T-helper 17 cell (primary cell): ENCODE data around the gene SLC10A7. TPM values are rescaled to one million over a fixed set of nuclear protein-coding genes. Genes with fewer than 3 reads are reported as not detected.
A peak's percentile ranks its signal among the peaks of the same experiment; 100 is the strongest.
"Not testable (repeated sequence)": the region's sequence is repeated elsewhere in the genome, so short reads cannot be mapped to it uniquely, and the experiment has no call there.

Source experiments
- ATAC-seq: fragments of 150-1000 bp; cut with Tn5 transposase; 2 replicates; pipeline ENCODE4 v1.10.0; 2021; ENCODE audit warnings: mild to moderate bottlenecking, moderate library complexity
- DNase-seq, 3 donors: peaks; one replicate each; pipeline versions ENCODE4 v3.0.0 to v3.0.0-alpha.2; 2020 to 2021
- H3K9me3 ChIP-seq: one replicate; pipeline ENCODE4 v1.7.0; 2013; ENCODE audit warnings: low read length, mild to moderate bottlenecking; ENCODE audit not compliant: control insufficient read depth, poor library complexity, severe bottlenecking
- H3K27ac Mint-ChIP-seq: one replicate; pipeline ENCODE4 v1.8.0; 2022; ENCODE audit warnings: mild to moderate bottlenecking, moderate library complexity, mixed read lengths
- H3K27me3 Mint-ChIP-seq: one replicate; pipeline ENCODE4 v1.8.0; 2022; ENCODE audit warnings: mixed read lengths
- H3K36me3 Mint-ChIP-seq: one replicate; pipeline ENCODE4 v1.8.0; 2022; ENCODE audit warnings: low read depth, mixed read lengths
- H3K4me1 Mint-ChIP-seq: one replicate; pipeline ENCODE4 v1.8.0; 2022; ENCODE audit warnings: mild to moderate bottlenecking, mixed read lengths
- H3K4me3 Mint-ChIP-seq: one replicate; pipeline ENCODE4 v1.8.0; 2022; ENCODE audit warnings: mild to moderate bottlenecking, moderate library complexity, mixed read lengths
- total RNA-seq, 4 donors: library from RNA in 2 of 4; stranded (reverse) in 2 of 4; gene quantifications; one replicate each; pipeline ENCODE4 v1.2.3 and lab custom pipeline; 2022 to 2026

The SLC10A7 gene
- total RNA-seq, 2 donors from 2014 or later = 19.8 to 22.3 TPM

DNA sequence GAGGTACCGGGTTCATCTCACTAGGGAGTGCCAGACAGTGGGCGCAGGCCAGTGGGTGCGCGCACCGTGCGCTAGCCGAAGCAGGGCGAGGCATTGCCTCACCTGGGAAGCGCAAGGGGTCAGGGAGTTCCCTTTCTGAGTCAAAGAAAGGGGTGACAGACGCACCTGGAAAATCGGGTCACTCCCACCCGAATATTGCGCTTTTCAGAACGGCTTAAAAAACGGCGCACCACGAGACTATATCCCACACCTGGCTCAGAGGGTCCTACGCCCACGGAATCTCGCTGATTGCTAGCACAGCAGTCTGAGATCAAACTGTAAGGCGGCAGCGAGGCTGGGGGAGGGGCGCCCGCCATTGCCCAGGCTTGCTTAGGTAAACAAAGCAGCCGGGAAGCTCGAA is 171.6 kb downstream of the SLC10A7 start:
- H3K27me3 Mint-ChIP-seq, H3K4me3 Mint-ChIP-seq, H3K27ac Mint-ChIP-seq, H3K36me3 Mint-ChIP-seq, ATAC-seq, DNase-seq, H3K9me3 ChIP-seq, H3K4me1 Mint-ChIP-seq: not testable (repeated sequence)

GRCh38 chr4:146349306-146349705 is 172.4 kb downstream of the SLC10A7 start:
- H3K27ac Mint-ChIP-seq = no peak overlapping the region
- peaks cover 2% of the 10 kb centered on the region for H3K4me1 Mint-ChIP-seq
- no peak overlapping the region for H3K4me3 Mint-ChIP-seq
- no peaks in the 10 kb centered on the region for H3K27me3 Mint-ChIP-seq
- no peaks in the 10 kb centered on the region for H3K36me3 Mint-ChIP-seq
- ATAC-seq (no peak), DNase-seq (no peak)
- H3K9me3 ChIP-seq = no peaks in the 10 kb centered on the region

DNA sequence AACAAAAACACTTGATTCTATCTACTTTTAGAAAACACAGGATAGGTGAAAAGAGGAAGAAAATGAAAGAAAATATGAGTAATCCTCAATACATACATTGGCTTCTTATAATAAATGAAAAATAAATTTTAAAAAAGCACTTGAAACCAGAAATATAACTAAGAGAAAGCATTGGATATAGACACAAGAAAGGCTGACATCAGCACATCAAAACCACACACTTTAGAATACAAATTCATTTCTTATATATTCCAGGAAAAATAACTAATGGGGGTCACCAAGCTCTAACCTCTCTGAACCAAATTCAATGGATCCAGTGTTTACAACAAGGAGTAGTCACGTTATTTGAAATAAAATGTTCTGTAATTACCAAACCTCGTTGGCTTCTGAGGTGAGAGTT is 173.9 kb downstream of the SLC10A7 start:
- no peak overlapping the region for H3K4me3 Mint-ChIP-seq
- no peak overlapping the region for H3K27ac Mint-ChIP-seq
- DNase-seq (no peak), ATAC-seq (no peak)
- peaks cover 2% of the 10 kb centered on the region for H3K4me1 Mint-ChIP-seq
- no peaks in the 10 kb centered on the region for H3K27me3 Mint-ChIP-seq
- H3K9me3 ChIP-seq = no peaks in the 10 kb centered on the region
- H3K36me3 Mint-ChIP-seq = no peaks in the 10 kb centered on the region

- no peak overlapping the region for H3K4me3 Mint-ChIP-seq
- peaks cover 2% of the 10 kb centered on the region for H3K4me1 Mint-ChIP-seq
- DNase-seq (no peak), ATAC-seq (no peak)
- H3K27me3 Mint-ChIP-seq = no peaks in the 10 kb centered on the region
- H3K9me3 ChIP-seq = no peaks in the 10 kb centered on the region
- no peak overlapping the region for H3K27ac Mint-ChIP-seq
- no peaks in the 10 kb centered on the region for H3K36me3 Mint-ChIP-seq
These were observed 175.5 kb downstream of the SLC10A7 start for GRCh38 chr4:146346276-146346675.

DNA sequence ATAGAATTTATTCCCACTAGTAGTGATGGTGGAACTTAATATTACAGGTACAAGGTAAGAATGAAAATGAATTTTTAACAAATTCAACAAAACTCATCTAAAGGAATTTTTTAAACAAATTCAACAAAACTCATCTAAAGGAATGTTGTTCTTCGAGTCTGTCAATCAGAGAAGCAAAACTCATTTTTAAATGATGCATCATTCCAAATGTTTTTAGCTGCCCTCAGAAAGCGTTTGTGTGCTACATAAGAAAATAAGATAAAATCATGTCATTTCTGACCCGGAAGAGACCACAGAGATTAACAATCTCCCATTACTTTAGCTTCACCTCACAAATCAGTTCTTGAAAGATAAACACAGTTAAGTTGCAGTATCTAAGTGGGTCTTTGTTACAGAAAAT is 178.0 kb downstream of the SLC10A7 start:
- no peak overlapping the region for H3K4me3 Mint-ChIP-seq
- H3K36me3 Mint-ChIP-seq = no peaks in the 10 kb centered on the region
- DNase-seq = no peak
- H3K9me3 ChIP-seq = no peaks in the 10 kb centered on the region
- no peaks in the 10 kb centered on the region for H3K27me3 Mint-ChIP-seq
- H3K4me1 Mint-ChIP-seq = peaks cover under 1% of the 10 kb centered on the region
- no peak for ATAC-seq
- no peak overlapping the region for H3K27ac Mint-ChIP-seq

DNA sequence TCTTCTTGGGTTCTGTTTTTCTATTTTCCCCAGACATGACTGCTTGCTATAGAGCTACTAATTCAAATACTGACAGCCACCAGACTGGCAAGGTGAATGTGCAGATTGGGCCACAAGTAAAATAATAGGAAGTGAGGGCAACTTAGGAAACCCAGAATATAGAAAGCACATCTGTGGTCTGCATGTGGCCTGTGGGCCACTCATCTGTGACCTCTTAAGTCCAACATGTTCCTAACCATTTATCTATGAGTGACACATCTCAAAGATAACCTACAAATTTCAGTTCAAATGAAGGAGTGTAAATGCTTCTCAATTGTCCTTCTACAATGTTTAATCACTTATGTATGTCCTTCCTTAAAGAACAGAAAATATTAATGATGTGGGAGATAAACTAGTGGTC is 178.5 kb downstream of the SLC10A7 start:
- no peak overlapping the region for H3K27ac Mint-ChIP-seq
- no peak for ATAC-seq

DNA sequence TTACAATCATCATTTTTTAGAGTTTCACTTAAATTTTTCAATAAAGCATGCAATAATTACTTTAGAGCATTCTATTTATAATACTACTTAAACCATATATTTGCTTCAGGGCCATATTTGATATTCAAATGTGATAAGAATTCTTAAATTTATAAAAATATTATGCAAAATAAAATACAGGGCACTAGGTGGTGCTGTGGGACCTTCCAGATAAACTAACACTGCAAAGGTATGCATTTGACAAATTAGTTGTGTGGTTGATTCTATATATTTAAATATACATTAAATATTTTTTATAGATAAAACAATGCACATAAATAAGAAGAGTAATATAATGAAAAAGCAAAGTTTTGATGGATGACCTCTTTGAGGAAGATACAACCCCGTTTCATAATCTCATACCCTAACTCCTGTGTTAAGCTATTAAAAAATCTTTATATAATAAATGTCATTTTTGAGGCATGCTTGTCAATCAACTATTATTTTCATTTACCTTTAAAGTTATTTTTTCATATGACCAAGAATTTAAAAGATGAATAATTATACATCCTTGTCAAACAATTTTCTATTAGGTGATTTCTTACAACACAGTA is 179.0 kb downstream of the SLC10A7 start:
- no peak overlapping the region for H3K27ac Mint-ChIP-seq
- H3K4me1 Mint-ChIP-seq = peaks cover 4% of the 10 kb centered on the region
- no peaks in the 10 kb centered on the region for H3K27me3 Mint-ChIP-seq
- H3K4me3 Mint-ChIP-seq = no peak overlapping the region
- peak in 1 of 3 donors; percentile 9 for DNase-seq
- H3K9me3 ChIP-seq = no peaks in the 10 kb centered on the region
- H3K36me3 Mint-ChIP-seq = no peaks in the 10 kb centered on the region
- ATAC-seq = peak; percentile 40

More for the DNA sequence above, 178.5 kb downstream of the SLC10A7 start:
- no peak overlapping the region for H3K4me3 Mint-ChIP-seq
- H3K27me3 Mint-ChIP-seq = no peaks in the 10 kb centered on the region
- DNase-seq = no peak
- H3K9me3 ChIP-seq = no peaks in the 10 kb centered on the region
- no peaks in the 10 kb centered on the region for H3K36me3 Mint-ChIP-seq
- peaks cover 4% of the 10 kb centered on the region for H3K4me1 Mint-ChIP-seq

DNA sequence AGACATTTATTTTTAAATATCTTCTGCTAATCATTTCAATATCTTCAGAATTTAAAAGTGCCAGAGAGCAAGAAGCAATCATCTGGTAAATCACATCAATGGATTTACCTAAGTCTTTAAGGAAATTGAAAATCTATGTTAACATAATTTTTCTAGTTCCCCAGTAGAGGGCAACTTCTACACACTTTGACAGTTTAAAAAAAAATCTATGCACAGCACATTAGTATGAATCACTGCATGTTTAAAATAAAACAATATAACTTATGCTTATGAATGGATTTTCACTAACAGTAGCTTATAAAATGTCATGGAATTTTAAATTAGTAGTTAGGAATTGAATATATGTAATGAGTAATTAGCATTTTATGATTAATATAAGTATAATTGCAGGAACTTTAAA is 180.9 kb downstream of the SLC10A7 start:
- Mint-ChIP-seq H3K4me1 (peaks cover 8% of the 10 kb centered on the region), H3K4me3 (no peak overlapping the region), H3K27ac (no peak overlapping the region), H3K36me3 (no peaks in the 10 kb centered on the region), H3K27me3 (no peaks in the 10 kb centered on the region)
- ATAC-seq (no peak), DNase-seq (no peak)
- no peaks in the 10 kb centered on the region for H3K9me3 ChIP-seq

GRCh38 chr4:146338512-146338911 is 183.2 kb downstream of the SLC10A7 start:
- peaks cover 13% of the 10 kb centered on the region for H3K4me1 Mint-ChIP-seq
- no peak overlapping the region for H3K27ac Mint-ChIP-seq
- H3K9me3 ChIP-seq = no peaks in the 10 kb centered on the region
- no peaks in the 10 kb centered on the region for H3K27me3 Mint-ChIP-seq
- ATAC-seq = no peak
- no peak overlapping the region for H3K4me3 Mint-ChIP-seq
- no peaks in the 10 kb centered on the region for H3K36me3 Mint-ChIP-seq
- no peak for DNase-seq

DNA sequence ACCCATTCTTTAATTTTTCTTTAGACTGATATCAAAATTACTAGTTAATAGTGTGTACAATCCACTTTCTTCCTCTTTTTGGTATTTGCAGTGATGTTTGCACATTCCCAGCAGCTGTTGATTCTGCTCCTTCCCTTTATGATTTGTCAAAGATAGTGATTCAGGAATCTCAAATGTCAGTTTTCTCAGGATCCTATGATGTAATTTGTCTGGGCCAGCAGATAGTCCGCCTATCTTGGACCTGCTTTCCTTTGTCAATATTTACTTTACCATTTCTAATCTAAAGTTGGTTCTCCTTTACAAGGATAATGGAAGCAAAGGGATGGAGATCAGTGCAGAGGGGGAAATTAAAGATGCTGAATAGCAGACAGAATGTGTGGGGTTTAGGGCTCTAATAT is 185.3 kb downstream of the SLC10A7 start:
- H3K9me3 ChIP-seq = no peaks in the 10 kb centered on the region
- ATAC-seq (no peak), DNase-seq (no peak)
- Mint-ChIP-seq H3K27me3 (no peaks in the 10 kb centered on the region), H3K4me1 (peaks cover 15% of the 10 kb centered on the region), H3K27ac (no peak overlapping the region), H3K4me3 (no peak overlapping the region), H3K36me3 (no peaks in the 10 kb centered on the region)

DNA sequence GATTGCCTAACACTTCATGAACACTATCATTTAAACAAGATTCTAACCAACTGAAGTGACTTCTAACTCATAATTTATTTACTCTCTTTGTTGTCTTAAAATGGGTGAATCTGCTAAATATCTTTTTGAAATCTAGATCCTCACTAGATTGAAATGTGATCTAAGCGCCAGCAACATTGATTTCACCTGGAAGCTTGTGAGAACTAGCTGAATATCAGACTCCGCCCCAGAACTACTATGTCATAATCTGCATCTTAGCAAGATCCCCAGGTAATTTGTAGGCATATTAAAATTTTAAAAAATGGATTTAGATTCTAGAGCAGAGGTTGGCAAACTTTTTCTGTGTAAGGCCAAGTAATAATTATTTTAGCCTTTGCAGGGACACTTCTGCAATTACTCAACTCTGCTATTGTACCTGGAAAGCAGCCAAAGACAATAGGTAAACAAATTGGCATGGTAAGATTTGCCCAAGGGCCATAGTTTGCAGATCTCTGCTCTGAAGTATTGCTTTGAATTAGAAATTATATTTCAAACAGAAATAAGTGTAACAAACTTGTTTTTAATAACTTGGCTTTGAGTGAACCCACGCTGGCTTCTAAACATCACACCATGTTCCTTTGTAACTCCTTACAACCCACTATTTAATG is 185.9 kb downstream of the SLC10A7 start:
- no peak overlapping the region for H3K27ac Mint-ChIP-seq
- H3K4me3 Mint-ChIP-seq = no peak overlapping the region
- H3K27me3 Mint-ChIP-seq = no peaks in the 10 kb centered on the region
- no peak for ATAC-seq
- H3K36me3 Mint-ChIP-seq = no peaks in the 10 kb centered on the region
- peaks cover 15% of the 10 kb centered on the region for H3K4me1 Mint-ChIP-seq
- no peaks in the 10 kb centered on the region for H3K9me3 ChIP-seq
- no peak for DNase-seq

DNA sequence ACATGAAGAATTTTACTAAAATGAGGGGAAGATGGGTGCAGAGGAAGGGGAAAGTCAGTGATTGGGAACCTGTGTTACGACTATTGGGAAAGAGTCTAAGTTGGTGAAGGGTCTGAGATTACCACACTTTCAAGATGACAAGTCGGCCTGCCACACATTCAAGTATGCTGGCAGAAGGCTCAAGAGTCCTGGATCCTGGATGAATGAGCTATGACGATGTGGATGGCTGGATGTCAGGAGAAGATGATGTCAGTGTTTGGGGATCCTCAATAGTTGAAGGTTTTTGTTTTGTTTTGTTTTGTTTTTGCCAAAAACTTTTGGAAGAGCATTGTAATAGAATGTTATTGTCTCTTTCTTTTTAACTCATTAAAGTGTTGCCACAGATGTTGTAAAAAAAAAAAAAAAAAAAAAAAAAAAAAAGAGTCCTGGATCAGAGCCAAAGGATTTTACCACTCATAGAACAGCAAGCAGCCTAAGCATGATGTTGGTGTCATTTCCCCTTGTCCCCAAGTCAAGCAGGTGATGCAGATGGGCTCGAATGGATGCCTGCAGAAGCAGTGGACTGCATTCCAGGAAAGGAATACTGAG is 186.8 kb downstream of the SLC10A7 start:
- Mint-ChIP-seq H3K4me1 (peaks cover 15% of the 10 kb centered on the region), H3K27me3 (no peaks in the 10 kb centered on the region), H3K36me3 (no peaks in the 10 kb centered on the region), H3K27ac (no peak overlapping the region), H3K4me3 (no peak overlapping the region)
- no peaks in the 10 kb centered on the region for H3K9me3 ChIP-seq
- ATAC-seq = no peak
- DNase-seq = no peak

- H3K4me3 Mint-ChIP-seq = no peak overlapping the region
- ATAC-seq (no peak), DNase-seq (no peak)
- H3K4me1 Mint-ChIP-seq = peaks cover 15% of the 10 kb centered on the region
- no peaks in the 10 kb centered on the region for H3K27me3 Mint-ChIP-seq
- no peaks in the 10 kb centered on the region for H3K9me3 ChIP-seq
- no peaks in the 10 kb centered on the region for H3K36me3 Mint-ChIP-seq
- no peak overlapping the region for H3K27ac Mint-ChIP-seq
These were observed 187.9 kb downstream of the SLC10A7 start for GRCh38 chr4:146333895-146334262.
